ENCODE data around the gene PDXDC1.
A peak's percentile ranks its signal among the peaks of the same experiment; 100 is the strongest.
"Not testable (repeated sequence)": the region's sequence is repeated elsewhere in the genome, so short reads cannot be mapped to it uniquely, and the experiment has no call there.

The PDXDC1 gene

DNA sequence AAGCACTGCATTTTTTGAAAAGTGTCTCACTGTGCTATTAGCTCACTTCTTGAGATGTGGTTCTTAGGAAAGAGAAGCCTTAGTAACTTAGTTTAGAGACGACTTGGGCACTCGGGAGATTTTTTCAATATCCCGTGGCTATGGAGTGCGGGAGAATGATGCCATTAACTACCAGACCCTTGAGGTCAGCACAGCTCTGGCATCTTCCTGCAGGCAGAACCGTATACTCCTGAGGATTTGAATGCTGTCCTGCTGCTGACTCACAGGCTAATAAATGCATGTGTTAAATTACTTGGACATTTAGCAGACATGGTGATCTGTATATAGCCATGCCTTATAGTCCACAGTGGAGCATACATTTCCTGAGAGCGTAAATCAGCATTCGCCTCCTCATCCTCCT lies 46.6 kb downstream of the PDXDC1 start:
- not testable (repeated sequence) for DNase-seq

DNA sequence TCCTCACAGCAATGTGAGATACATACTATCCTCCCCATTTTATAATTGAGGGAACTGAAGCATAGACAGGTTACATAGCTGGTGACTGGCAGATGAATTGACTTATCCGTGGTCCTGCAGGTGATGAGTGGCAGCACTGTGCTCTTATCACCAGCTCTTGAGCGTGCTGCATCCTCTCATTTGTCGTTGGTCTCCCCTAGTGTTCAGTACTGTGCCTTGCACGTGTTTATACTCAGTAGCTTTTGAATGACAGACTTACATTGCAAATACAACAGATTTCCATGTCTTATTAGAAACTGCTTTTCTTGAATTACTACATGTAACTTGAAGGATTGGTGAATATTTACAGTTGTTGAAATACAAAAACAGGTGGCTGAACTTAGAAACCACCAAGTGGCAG lies 47.4 kb downstream of the PDXDC1 start:
- DNase-seq = peak; percentile 58

DNA sequence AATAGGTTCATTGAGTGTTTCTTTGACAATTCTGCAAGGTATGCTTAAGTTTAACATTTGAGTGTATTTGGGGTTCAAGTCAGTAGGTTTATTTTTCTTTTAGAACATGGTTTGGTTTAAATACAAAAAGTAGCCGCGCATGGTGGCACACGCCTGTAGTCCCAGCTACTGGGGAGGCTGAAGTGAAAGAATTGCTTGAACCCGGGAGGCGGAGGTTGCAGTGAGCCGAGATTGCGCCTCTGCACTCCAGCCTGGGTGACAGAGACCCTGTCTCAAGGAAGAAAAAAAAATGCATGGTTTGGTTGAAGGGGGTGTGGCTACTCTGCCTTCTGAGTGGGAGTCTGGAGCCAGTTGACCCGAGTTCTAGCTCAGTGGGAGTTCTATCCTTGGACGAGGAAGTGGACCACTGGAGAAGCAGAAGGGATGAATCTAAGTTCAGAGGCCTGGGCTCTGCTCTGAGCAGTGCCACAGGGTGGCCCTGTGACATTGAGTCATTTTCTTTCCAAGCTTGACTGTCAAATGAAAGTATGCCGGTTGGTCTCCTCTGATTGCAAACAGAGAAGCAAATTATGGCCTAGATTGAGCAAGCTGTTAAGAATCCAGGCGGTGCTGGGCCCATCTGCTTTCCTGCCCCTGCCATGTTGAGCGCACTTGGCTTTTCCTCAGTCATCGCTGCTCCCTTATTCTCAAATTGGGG lies 48.7 kb downstream of the PDXDC1 start:
- not testable (repeated sequence) for DNase-seq

DNA sequence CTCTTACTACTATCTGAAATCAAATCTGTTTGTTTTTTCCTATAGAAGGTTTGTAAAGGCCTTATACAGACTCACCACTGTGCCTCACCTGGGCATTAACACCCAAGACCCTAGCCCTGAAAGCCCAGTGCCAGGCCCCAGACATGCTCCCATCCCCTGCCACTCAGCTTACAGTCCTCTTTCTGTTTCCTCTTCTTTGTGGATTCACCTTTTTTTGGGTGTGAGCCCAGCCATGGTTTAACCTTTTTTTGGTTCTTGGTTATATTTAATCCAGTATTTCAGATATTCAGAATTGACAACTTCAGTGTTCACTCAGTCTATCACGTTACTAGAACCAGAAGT lies 50.0 kb downstream of the PDXDC1 start:
- DNase-seq = not testable (repeated sequence)

DNA sequence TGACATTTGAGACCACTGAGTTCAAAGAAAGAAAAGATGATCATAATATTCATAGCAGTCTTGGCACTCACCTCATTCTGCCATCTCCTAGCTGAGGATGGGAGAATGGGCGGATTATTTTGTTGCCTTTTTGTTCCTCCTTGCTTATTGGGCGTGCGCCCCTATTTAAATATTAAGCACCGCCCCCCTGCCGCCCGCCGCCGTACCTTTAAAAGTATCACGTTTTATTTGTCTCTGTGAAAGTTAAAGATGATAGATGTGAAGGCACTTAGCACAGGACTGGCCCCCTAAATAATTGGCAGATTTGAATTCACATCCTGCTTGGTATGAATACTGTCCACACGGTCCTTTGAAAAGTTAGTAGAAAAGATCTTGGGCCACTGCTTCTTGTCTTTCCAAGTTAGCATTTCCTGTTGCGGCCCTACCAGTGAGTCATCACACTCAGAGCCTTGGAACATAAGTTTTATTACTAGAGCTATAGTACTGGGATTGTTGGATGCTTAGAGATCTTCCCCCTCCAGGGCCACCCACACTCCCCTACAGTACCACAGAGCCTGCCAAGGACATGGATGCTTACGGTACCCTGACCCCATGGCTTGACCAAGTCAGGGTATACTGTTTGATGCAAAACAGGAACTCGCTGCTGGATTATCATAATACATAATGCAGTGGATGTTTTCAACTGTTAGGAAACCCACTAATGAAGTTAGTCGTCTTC lies 50.6 kb downstream of the PDXDC1 start:
- not testable (repeated sequence) for DNase-seq

DNA sequence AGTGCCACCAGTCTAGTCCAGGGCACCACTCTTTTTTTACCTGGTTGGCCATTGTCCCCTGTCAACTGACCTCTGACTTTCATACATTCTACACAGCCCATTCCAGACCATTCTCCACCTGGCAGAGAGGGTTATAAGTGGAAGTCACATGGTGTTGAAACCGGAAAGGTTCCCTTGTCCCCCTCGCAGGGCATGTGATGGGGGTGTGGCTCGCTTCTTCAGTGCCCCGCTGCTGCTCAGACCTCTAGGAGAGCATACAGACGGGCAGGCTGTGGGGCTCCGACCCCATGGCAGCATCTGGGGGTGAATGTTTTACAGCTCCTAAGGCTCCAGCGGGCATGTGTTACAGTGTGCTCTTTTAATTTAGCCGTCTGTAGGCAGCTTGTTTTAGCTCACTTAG lies 52.2 kb downstream of the PDXDC1 start:
- DNase-seq = not testable (repeated sequence)

DNA sequence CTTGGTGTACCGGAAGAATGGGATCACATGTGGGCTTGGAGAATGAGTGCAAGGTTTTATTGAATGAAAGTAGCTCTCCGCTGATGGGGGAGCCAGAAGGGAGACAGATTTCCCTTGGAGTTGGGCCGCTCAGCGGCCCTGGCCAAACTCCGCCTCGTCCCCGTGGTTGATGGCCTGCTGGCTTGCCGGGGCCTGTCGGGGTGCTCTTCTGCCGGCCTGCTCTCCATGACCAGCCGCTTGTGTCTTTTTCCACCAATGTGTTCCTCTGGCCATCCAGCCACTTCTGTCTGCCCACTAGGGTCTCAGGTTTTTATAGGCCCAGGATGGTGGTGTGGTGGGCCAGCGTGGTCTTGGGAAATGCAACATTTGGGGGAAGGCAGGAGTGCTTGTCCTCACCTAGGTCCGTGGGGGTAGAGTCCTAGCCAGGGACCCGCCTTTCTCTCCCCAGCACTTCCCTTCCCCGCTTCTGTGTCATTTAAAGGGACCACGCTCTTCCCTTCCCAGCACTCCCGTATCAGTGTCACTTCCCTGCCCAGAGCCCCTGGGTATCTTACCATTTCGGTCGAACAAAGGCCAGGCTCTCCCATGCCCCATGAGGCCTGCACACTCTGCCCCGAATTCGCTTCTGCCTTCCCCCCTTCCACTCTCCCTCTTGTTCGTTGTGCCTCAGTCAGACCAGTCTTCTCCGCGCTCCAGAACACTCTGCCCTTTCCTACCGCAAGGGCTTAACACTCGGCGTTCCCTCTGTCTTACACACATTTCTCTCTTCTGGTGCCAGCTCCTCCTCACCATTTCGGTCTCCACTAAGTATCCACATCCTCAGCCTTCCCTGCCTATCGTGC lies 52.9 kb downstream of the PDXDC1 start:
- not testable (repeated sequence) for DNase-seq

DNA sequence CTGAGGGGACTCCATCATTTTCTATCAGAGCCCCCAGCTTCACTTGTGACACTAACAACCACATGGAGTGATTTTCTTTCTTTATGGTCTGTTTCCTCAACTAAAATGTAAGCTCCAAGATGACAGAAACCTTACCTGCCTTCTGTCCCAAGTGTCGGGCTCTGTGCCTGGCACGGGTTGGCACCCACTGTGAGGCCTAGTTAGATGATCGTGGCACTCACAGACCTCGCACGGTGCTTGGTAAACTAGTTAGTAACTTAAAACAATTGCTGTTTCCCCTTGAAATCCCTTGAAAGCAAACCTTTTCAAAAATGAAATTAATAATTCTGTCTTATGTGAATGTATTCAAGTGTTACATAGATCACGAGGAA lies 53.5 kb downstream of the PDXDC1 start:
- DNase-seq = not testable (repeated sequence)

DNA sequence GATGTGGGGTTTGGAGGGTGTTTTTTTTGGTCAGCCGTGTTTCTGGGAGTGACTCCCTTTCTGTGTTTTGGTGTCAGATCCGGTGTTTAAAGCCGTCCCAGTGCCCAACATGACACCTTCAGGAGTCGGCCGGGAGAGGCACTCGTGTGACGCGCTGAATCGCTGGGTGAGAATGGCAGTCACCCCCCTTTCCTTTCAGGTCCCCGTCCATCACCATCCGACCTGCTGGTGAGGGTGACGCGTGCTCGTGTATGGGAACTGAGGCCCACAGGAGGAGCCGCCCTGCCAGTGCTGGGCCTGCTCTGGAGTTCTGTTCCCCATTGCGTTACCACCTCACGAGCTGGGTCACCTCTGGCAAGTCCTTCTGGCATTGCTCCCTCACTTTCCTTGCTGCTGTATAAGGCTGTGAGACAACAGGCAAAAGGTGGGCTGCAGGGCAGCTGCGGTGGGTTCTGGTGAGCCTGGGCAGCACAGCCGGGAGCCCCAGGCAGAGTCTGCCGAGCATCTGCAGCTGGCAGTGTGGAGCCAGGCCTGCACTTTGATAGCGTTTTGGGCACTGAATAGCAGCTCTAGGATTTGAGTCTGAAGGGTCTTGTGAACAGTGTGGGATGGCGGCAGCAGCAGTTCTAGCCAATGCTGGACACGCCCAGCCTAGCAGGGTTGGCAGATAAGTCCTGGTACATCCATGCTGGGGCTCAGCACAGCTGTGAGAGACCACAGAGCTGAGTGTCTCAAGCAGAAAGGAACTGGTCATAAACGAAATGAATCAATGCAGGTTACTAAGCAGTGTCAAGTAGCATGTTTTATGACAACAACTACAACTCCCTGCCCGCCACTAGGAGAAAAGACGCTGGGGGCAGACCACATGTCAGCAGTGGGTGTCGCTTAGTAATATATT lies 54.2 kb downstream of the PDXDC1 start:
- not testable (repeated sequence) for DNase-seq

DNA sequence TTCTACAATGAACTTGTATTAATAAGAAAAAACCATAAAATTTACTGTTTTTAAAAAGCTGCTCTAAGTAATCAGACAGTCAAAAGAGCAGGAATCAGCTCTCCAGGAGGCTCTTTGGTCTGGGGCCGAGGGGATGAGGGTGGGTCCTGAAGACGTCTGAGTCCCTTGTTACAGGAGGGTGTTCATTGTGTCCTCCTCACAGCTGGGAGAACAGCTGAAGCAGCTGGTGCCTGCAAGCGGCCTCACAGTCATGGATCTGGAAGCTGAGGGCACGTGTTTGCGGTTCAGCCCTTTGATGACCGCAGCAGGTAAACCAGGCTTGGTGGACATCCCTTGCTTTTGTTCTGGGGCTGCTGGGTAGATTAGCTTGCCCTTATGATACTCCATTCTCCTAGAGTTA lies 54.9 kb downstream of the PDXDC1 start:
- not testable (repeated sequence) for DNase-seq

DNA sequence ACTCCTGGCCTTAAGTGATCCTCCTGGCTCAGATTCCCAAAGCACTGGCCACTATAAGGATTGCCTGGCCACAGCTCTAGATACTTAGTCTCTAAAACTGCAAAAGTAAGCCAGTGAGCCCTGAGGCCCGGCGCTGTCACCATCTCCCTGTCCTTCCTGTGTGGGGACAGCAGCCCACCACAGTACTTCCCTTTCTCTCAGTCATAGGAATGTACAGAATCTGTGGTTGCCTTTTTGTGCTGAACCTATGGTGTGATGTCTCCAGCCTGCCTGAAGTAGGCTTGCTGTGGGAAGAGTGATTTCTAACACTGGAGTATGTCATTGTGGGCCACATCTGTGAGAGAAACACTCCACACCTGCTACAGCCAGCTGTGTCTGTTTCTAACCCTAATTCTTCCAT lies 56.4 kb downstream of the PDXDC1 start:
- DNase-seq = no peak

DNA sequence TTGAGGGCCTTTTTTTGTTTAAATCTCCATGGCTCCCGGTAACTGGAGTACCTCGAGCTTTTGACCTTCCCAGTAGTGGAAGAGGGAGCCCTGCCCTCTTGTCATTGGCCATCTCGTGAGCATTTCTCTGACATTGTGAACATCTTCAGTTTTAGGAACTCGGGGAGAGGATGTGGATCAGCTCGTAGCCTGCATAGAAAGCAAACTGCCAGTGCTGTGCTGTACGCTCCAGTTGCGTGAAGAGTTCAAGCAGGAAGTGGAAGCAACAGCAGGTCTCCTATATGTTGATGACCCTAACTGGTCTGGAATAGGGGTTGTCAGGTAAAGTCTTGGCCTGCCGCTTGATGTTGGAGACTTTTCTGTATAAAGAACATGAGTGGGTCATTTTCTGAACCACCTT lies 56.8 kb downstream of the PDXDC1 start:
- DNase-seq = no peak

DNA sequence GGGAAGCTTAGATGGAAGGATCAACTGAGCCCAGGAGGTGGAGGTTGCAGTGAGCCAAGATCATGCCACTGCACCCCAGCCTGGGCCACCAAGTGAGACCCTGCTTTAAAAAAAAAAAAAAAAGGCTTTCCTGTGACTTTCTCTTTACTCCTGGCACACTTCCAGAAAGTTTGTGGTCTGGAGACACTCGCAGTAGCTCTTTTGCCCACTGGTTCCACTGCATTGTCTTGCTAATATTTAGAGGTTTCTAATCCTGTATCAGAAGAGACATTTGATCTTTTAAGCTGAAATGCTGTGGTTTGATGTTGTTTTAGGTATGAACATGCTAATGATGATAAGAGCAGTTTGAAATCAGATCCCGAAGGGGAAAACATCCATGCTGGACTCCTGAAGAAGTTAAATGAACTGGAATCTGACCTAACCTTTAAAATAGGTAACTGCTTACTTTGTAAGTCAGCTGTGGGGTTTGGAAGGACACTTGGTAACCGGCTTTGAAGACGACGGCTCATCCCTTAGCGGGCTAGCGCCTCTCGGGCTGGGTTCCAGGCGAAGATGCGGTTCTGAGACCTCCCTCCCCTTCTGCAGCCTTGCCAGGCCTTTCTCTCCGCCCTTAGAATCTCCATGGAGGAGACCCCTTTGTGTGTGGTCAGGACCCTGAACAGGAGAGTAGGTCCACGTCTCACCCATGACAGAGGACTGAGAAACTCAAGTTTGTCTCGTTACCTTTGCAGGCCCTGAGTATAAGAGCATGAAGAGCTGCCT lies 57.9 kb downstream of the PDXDC1 start:
- no peak for DNase-seq

DNA sequence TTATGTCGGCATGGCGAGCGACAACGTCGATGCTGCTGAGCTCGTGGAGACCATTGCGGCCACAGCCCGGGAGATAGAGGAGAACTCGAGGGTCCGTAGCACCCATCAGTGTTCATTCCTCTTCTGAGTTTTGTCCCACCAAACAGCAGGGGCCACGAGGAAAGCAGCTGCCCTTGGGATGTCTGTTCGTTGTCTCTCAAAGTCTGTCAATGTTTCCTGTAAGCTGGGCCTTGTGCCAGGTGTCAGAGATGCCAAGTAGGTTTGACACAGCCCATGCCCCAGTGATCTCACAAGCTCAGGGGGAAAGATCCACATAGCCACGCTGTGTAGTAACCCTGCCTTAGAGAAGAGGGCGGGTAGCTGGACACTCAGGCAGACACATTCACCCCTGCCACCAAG lies 58.5 kb downstream of the PDXDC1 start:
- DNase-seq = no peak

DNA sequence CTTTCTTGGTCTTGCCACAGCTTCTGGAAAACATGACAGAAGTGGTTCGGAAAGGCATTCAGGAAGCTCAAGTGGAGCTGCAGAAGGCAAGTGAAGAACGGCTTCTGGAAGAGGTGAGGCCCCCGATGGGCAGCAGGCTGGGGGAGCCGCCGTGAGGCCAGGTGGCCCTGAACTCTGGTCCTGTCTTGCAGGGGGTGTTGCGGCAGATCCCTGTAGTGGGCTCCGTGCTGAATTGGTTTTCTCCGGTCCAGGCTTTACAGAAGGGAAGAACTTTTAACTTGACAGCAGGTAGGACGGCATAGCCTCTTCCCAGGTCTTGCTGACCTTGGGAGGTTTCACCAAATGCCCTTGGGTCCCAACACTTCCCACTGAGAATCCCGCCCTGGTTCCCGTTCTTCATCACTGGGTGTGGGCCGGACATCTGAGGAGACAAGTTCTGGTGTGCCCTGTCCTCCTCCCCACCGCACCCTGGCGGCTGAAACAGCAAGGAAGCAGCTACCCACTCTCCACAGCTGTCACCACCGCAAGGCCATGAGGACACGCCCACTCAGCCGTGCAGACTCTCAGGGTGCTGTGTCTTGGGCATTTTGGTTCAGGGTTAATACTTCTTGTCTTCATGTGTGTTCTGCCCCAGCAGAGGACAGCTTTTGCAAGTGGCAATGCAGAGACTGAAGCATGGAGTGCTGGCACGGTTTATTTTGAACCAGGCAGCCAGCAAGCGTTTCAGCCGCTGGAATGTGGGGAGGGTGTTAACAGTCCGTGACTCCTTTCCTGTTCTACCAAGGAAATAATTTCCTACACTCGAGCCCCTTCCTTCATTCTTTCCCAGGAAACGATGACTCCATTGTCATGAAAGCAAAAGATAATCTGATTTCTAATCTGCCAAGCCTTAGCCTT lies 59.7 kb downstream of the PDXDC1 start:
- no peak for DNase-seq

DNA sequence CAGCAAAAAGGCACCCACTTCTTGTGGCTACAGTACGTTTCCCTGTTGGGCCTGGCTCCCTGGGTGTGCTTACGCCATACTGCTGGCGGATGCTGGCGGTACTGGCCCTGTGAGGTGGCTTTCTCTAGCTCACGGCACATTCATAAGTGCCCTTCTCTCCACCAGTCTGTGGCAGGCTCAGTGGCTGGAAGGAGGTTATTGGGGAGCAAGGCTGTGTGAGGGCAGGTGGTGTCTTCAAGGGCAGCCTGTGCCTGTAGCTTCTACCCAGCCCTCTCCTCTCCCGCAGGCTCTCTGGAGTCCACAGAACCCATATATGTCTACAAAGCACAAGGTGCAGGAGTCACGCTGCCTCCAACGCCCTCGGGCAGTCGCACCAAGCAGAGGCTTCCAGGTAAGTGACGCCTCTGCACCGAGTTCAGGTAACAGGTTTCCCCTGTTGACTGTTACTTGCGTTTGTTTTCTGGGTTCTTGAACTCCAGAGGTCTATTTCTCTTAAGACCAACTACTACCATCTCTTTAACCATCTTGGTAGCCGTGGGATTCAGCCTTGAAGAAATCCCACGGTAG lies 60.4 kb downstream of the PDXDC1 start:
- no peak for DNase-seq

DNA sequence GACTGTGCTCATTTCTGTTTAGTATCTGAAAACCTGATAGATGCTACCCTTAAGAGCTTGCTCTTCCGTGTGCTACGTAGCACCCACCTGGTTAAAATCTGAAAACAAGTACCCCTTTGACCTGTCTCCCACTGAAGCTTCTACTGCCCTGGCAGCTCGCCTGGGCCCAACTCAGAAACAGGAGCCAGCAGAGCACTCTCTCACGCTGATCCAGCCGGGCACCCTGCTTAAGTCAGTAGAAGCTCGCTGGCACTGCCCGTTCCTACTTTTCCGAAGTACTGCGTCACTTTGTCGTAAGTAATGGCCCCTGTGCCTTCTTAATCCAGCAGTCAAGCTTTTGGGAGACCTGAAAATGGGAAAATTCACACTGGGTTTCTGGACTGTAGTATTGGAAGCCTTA lies 62.2 kb downstream of the PDXDC1 start:
- no peak for DNase-seq

DNA sequence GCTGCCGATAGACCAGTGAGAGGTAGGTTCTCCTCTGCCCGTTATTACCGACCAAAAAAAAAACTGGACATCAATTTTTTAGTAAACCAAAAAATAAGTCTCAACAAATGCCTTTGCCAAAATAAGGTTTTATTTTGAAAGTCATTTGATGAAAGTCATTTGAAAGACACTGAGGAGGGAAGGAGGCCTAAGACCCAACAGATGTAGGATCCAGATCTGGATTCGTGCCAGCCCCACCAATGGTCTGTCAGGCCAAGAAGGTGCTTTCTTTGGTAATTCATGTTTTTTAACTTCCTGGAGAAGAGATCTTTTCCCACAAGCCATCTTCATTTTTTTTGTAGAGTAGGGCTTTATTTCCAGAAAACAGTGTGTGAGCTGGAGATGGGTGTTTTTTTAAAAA lies 62.9 kb downstream of the PDXDC1 start:
- no peak for DNase-seq

DNA sequence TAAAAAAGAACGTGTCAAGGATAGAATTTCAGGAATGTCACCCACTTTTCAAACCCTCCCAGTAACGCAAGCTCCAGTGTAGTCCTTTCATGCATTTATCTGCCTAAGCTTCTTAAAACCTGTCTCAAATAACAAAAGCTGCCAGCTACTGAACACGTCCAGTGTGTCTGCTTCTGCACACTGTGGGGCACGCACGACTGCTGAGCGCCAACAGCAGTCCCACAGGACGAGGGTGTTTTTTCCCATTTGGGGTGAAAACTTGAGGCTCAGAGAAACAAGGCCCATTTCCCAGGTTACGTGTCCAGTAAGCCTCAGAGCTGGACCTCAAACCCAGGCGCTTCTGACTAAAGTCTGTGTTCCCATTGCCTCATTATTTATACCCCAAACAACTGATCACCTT lies 63.9 kb downstream of the PDXDC1 start:
- DNase-seq = no peak

DNA sequence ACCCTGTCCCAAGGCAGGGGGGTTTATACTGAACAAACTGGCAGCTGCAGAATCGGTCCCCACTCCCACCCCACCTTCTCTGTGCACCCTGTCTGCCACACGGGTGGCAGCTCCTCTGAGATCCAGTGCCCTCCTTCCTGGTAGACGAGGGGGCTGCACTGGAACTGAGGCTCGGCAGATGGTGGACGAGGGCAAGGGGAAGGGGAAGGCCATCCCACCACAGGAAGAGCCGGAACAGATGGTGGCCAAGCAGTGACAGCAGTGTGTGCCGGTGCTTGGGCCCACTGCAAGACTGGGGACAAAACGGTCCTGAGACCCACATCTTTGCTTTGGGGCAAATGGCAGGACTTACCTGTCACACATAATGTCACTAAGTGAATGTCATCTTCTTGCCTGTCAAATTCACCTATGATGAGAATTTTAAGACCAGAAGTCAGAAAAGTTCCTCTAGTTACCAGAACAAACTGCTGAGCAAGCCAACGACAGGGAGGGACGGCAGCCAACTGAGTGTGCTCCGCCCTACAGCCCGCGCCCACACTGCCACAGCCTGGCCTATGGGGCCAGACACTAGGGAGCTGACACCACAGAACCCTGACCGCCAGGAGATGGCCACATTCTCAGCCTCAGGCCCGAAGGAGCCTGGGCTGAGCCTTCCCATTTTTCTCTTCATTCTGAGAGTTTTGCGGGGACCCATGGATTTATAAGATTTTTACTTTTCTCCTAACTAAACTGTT lies 66.6 kb downstream of the PDXDC1 start:
- no peak for DNase-seq
